ENCODE measurements around the gene MSL1. TPM values are rescaled to one million over a fixed set of nuclear protein-coding genes. Genes with fewer than 3 reads are reported as not detected.
A peak's percentile ranks its signal among the peaks of the same experiment; 100 is the strongest.

MSL1 gene
- total RNA-seq, 4 donors from 2014 or later: 86.3 to 207 (median 117) TPM

DNA sequence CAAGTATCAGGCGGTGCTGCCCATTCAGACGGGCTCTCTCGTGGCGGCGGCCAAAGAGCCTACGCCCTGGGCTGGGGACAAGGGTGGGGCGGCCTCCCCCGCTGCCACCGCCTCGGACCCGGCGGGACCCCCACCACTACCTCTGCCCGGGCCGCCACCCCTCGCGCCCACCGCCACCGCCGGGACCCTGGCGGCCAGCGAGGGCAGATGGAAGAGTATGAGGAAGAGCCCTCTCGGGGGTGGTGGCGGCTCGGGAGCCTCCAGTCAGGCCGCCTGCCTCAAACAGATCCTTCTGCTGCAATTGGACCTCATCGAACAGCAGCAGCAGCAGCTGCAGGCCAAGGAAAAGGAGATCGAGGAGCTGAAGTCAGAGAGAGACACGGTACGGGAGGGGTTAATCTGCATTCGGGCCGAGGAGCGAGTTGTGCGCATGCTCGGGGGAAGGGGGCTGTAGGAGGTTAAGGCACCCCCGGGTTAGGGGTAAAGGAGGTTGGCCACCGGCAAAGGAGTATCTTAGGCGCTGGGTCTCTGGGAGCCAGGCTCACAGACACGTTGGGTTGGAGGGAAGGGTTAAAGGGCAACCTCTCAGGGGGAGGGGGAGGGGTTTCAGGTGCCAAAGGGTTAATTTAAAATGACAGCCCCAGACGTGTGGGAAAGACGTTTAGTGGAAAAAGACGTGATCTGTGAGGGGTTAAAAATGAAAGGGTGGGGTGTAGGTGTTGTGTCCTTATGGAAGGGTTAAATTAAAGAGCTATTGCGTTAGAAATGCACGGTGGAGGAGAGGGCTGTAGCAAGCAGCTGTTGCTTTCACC is 1.4 kb downstream of the MSL1 start:
- H3K4me1 ChIP-seq: peaks cover 0 to 28% (median 3%) of the 10 kb centered on the region in 4 donors
- peaks cover 0 to 26% (median 0%) of the 10 kb centered on the region in 3 donors for H3K36me3 ChIP-seq
- peak overlapping the region; percentile 95 to 99 (median 98) for H3K4me3 ChIP-seq
- peak in 2 of 3 donors; percentile 66 to 68 for DNase-seq
- TF ChIP-seq, protein P1, sequence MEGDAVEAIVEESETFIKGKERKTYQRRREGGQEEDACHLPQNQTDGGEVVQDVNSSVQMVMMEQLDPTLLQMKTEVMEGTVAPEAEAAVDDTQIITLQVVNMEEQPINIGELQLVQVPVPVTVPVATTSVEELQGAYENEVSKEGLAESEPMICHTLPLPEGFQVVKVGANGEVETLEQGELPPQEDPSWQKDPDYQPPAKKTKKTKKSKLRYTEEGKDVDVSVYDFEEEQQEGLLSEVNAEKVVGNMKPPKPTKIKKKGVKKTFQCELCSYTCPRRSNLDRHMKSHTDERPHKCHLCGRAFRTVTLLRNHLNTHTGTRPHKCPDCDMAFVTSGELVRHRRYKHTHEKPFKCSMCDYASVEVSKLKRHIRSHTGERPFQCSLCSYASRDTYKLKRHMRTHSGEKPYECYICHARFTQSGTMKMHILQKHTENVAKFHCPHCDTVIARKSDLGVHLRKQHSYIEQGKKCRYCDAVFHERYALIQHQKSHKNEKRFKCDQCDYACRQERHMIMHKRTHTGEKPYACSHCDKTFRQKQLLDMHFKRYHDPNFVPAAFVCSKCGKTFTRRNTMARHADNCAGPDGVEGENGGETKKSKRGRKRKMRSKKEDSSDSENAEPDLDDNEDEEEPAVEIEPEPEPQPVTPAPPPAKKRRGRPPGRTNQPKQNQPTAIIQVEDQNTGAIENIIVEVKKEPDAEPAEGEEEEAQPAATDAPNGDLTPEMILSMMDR (IDR thresholded peaks at IDR 0.05): peak in 2 of 6 experiments; percentile 5 to 24
- TF ChIP-seq POLR2A (IDR thresholded peaks at IDR 0.05): peak; percentile 18 to 25
- H3K27me3 ChIP-seq: no peaks in the 10 kb centered on the region
- H3K27ac ChIP-seq: peak overlapping the region; percentile 89 to 99 (median 97)
- H3K9me3 ChIP-seq: no peaks in the 10 kb centered on the region

DNA sequence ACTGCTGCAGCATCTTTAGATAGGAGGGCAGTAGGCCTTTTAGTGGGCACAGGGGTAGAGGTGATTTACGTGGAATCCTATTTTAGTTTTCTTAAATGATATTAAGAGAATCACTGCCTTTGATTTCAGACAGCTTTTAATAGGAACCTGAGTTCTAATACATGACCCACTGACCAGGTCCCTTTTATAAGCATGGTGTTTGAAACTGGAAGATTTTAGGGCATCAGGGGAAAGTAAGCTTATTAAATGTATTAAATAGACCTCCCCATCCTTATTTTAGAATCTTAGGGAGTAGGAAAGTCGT is 2.0 kb downstream of the MSL1 start:
- H3K4me3 ChIP-seq: peak overlapping the region; percentile 95 to 99 (median 98)
- TF ChIP-seq, protein P1 (IDR thresholded peaks at IDR 0.05): no peak
- TF ChIP-seq POLR2A (IDR thresholded peaks at IDR 0.05): no peak
- H3K27ac ChIP-seq: peak overlapping the region; percentile 89 to 99 (median 97)
- no peaks in the 10 kb centered on the region for H3K9me3 ChIP-seq
- peaks cover 0 to 28% (median 3%) of the 10 kb centered on the region in 4 donors for H3K4me1 ChIP-seq
- no peaks in the 10 kb centered on the region for H3K27me3 ChIP-seq
- peaks cover 0 to 32% (median 0%) of the 10 kb centered on the region in 3 donors for H3K36me3 ChIP-seq
- no peak for DNase-seq

DNA sequence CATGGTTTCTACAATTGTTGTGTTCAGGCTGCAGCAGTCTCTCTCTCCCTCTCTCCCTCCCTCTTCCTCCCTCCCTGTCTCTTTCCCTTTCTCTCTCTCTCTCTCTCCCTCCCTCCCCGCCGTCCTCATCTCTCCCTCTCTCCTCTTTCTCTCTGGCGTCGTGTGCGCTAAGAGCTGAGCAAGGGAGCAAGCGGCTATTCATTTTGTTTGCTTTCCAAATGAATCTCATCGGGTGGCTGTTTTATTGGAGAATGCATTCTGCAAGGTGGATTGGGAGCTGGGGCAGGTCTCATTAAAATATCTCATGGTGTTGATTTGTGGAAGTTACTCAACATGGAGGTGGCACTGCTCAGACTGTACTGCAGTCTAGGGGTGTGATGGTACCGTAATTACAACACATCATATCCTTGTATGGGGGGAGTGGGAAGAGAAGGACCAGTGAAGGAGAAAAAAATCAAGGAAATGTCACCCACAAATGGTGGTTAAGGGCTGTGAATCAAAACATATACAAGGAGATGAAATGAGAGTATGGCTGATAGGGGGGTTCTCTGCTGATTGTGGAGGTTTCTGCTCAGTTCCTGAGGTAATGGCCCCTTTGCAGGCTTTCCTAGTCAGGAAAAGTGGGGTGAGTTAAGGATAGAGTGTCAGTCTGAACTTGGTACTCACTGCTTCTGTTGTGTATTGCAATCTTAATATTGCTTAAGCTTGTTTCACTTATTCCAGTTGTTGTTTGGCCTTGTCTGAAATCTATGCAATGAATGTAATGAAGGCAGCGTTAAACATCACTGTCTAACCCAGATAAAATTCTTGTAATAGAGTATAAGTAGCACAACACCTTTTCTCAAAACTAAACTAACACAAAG is 2.7 kb downstream of the MSL1 start:
- peaks cover 0 to 40% (median 0%) of the 10 kb centered on the region in 3 donors for H3K36me3 ChIP-seq
- no peak for TF ChIP-seq POLR2A (IDR thresholded peaks at IDR 0.05)
- TF ChIP-seq, protein P1 (IDR thresholded peaks at IDR 0.05): no peak
- H3K9me3 ChIP-seq: no peaks in the 10 kb centered on the region
- no peaks in the 10 kb centered on the region for H3K27me3 ChIP-seq
- H3K4me3 ChIP-seq: peak overlapping the region; percentile 95 to 99 (median 98)
- peaks cover 0 to 28% (median 3%) of the 10 kb centered on the region in 4 donors for H3K4me1 ChIP-seq
- peak overlapping the region; percentile 89 to 99 (median 97) for H3K27ac ChIP-seq
- no peak for DNase-seq

DNA sequence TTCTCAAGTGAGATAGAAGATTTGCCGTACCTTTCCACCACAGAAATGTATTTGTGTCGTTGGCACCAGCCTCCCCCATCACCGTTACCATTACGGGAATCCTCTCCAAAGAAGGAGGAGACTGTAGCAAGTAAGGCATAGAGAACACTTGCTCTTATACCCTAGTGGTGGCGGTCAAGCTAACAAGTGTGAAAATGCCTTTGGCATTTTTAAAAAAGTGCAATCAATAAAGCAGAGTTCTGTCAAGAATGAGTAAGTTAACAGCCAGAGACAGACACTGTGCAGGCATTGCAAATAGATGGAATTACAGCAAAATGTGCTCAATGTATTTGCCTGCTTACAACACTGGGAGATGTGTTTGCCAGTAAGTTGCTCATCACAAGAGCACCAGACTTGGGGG is 7.7 kb downstream of the MSL1 start:
- peaks cover 0 to 88% (median 0%) of the 10 kb centered on the region in 3 donors for H3K36me3 ChIP-seq
- no peak for TF ChIP-seq POLR2A (IDR thresholded peaks at IDR 0.05)
- TF ChIP-seq, protein P1 (IDR thresholded peaks at IDR 0.05): peak in 1 of 6 experiments; percentile 2
- no peak overlapping the region for H3K4me3 ChIP-seq
- H3K27ac ChIP-seq: no peak overlapping the region
- DNase-seq: no peak
- peaks cover 0 to 22% (median 0%) of the 10 kb centered on the region in 4 donors for H3K4me1 ChIP-seq
- H3K9me3 ChIP-seq: no peaks in the 10 kb centered on the region
- no peaks in the 10 kb centered on the region for H3K27me3 ChIP-seq

DNA sequence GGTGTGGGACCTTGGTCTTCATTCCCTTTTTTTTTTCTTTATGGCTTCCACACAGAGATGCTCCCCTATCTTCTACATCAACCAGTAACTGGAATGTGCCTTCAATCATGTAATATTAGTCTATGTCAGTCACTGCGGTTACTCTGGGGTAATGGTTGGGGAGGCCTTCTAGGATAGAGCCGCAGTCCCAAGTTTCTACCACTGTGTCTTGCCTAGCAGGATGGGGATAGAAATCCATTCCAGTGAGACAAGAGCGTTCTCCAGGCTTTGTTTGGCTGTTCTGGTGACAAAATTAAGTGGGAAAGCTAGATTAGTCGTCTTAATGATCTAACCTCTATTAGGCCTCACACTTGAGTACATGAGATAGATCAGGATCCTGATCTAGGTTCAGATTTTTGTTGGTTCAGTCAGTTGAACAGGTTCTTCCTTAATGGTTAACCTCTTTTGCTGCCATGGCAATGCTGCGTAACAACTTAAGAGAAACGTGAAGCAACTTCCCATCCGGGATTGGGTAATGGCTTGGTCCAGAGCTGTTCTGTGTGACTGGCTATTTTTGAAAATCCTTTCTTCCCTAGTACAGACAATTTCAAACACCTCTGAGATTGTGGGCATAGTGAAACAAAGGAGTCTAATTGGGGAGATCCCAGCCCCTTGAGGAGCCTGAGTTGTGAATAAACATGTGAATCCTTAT is 8.7 kb downstream of the MSL1 start:
- H3K27me3 ChIP-seq: no peaks in the 10 kb centered on the region
- TF ChIP-seq POLR2A (IDR thresholded peaks at IDR 0.05): no peak
- TF ChIP-seq, protein P1 (IDR thresholded peaks at IDR 0.05): no peak
- H3K36me3 ChIP-seq: peaks cover 0 to 98% (median 0%) of the 10 kb centered on the region in 3 donors
- no peak overlapping the region for H3K27ac ChIP-seq
- no peaks in the 10 kb centered on the region for H3K9me3 ChIP-seq
- no peak for DNase-seq
- H3K4me3 ChIP-seq: no peak overlapping the region
- H3K4me1 ChIP-seq: peaks cover 0 to 18% (median 0%) of the 10 kb centered on the region in 4 donors

All from Peyer's patch (tissue), 4 donors.